ENCODE measurements around the gene CCDC33.

CCDC33 gene

DNA sequence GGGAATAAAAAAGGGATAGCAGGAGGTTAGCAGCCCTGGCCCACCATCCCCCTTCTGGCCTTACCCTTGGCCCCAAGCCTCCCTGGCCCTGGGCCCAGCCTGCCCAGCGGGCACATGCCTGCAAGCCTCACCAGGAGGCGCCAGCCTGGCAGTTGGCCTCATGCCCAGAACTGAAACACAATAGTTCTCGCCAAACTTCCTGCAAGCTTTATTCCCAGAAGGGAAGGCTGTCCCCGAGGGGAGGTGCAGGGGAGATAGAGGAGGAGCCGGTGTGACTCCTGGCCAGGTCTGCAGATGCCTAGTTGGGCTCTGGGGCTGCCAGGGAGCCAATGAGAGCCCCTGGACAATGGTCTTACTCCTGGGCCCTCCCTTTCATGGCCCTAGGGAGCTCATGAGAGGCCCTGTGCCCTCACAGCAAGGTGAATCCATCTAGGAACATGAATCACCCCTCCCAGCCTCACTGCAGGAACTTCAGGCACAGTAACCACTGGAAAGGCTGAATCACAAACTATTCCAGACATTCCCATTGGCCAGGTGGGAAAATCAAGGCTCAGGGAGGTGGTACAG lies 4.0 kb downstream of the CCDC33 start (continued):
- TF ChIP-seq SP2 (tag by site-specific recombination; IDR thresholded peaks at IDR 0.05) (peak; percentile 45), ZNF341 (tag by site-specific recombination; IDR thresholded peaks at IDR 0.05; ENCODE audit: low read depth) (peak; percentile 94), FEZF1 (tag by site-specific recombination; IDR thresholded peaks at IDR 0.05) (0 out of 2 replicates have a peak, but pooled peaks have one; percentile 10), ZNF366 (tag by site-specific recombination; conservative IDR thresholded peaks at IDR 0.05) (no peak; the same call in 1 of the 2 replicates), ZBTB44 (tag by site-specific recombination; IDR thresholded peaks at IDR 0.05) (peak; percentile 78), ZXDB (tag by site-specific recombination; IDR thresholded peaks at IDR 0.05) (peak; percentile 39; the same call in 1 of the 2 replicates), KLF16 (tag by site-specific recombination; IDR thresholded peaks at IDR 0.05) (0 out of 2 replicates have a peak, but pooled peaks have one; percentile 29)
- TF ChIP-seq, protein P1, sequence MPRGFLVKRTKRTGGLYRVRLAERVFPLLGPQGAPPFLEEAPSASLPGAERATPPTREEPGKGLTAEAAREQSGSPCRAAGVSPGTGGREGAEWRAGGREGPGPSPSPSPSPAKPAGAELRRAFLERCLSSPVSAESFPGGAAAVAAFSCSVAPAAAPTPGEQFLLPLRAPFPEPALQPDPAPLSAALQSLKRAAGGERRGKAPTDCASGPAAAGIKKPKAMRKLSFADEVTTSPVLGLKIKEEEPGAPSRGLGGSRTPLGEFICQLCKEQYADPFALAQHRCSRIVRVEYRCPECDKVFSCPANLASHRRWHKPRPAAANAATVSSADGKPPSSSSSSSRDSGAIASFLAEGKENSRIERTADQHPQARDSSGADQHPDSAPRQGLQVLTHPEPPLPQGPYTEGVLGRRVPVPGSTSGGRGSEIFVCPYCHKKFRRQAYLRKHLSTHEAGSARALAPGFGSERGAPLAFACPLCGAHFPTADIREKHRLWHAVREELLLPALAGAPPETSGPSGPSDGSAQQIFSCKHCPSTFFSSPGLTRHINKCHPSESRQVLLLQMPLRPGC (tag by site-specific recombination; IDR thresholded peaks at IDR 0.05), result no peak
- TF ChIP-seq, protein P2, sequence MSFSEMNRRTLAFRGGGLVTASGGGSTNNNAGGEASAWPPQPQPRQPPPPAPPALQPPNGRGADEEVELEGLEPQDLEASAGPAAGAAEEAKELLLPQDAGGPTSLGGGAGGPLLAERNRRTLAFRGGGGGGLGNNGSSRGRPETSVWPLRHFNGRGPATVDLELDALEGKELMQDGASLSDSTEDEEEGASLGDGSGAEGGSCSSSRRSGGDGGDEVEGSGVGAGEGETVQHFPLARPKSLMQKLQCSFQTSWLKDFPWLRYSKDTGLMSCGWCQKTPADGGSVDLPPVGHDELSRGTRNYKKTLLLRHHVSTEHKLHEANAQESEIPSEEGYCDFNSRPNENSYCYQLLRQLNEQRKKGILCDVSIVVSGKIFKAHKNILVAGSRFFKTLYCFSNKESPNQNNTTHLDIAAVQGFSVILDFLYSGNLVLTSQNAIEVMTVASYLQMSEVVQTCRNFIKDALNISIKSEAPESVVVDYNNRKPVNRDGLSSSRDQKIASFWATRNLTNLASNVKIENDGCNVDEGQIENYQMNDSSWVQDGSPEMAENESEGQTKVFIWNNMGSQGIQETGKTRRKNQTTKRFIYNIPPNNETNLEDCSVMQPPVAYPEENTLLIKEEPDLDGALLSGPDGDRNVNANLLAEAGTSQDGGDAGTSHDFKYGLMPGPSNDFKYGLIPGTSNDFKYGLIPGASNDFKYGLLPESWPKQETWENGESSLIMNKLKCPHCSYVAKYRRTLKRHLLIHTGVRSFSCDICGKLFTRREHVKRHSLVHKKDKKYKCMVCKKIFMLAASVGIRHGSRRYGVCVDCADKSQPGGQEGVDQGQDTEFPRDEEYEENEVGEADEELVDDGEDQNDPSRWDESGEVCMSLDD (tag by site-specific recombination; IDR thresholded peaks at IDR 0.05), result peak; percentile 56; the same call in 1 of the 2 replicates

DNA sequence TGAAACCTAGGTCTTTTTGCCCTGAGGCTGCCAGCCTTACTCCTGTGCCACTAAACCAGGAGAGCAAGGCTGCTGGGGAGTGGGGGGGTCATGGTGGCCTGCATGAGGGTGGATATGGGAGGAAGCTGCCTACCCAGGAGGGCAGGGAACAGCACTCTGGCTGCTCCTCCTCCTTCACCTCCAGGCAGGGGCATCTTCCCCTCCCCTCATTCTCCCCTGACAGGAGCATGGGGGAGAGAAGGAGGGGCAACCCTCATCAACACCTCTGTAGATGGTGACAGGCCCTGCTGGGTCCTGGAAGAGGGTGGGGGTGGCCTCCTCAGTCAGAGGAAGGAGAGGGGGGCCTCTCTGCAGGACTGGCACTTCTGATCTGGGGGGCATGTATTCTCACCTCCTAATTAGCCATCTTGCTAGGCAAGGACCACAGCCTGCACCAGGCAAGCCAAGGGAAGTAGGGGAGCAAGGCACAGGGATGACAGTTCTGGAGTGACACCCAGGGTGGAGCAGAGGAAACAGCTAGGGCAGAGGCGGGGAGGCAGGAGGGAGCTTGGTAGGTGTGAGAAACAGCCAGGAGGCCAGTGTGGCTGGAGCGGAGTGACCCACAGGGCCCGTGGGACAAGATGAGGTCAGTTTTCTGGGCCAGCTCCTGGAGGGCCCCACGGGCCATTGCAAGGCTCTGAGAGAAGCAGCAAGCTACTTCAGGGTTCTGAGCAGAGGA lies 4.9 kb downstream of the CCDC33 start:
- POLR2A ChIA-PET, result no interaction called here
- peaks cover 22% of the 10 kb centered on the region for H3K4me1 ChIP-seq (ENCODE audit: control insufficient read depth, insufficient read depth, low read length)
- TF ChIP-seq ZNF23 (tag by site-specific recombination; IDR thresholded peaks at IDR 0.05; ENCODE audit: borderline replicate concordance), result 0 out of 2 replicates have a peak, but pooled peaks have one; percentile 3
- peak; percentile 63 for TF ChIP-seq GLIS1 (tag by site-specific recombination; IDR thresholded peaks at IDR 0.05)
- TF ChIP-seq KLF1 (tag by site-specific recombination; IDR thresholded peaks at IDR 0.05), result 0 out of 2 replicates have a peak, but pooled peaks have one; percentile 22
- peak; percentile 53 for TF ChIP-seq ZNF341 (tag by site-specific recombination; IDR thresholded peaks at IDR 0.05; ENCODE audit: low read depth)
- TF ChIP-seq ZNF366 (tag by site-specific recombination; conservative IDR thresholded peaks at IDR 0.05), result no peak
- no peak for TF ChIP-seq ZNF121 (tag by site-specific recombination; IDR thresholded peaks at IDR 0.05)
- TF ChIP-seq, protein P3, sequence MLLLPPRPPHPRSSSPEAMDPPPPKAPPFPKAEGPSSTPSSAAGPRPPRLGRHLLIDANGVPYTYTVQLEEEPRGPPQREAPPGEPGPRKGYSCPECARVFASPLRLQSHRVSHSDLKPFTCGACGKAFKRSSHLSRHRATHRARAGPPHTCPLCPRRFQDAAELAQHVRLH (tag by site-specific recombination; IDR thresholded peaks at IDR 0.05), result no peak
- no peaks in the 10 kb centered on the region for H3K36me3 ChIP-seq (ENCODE audit: control insufficient read depth in 2 of 2, insufficient read depth in 1 of 2, low read length in 2 of 2)
- H3K4me3 ChIP-seq (ENCODE audit: low read depth, low read length), result no peak overlapping the region
- peak overlapping the region; percentile 70; the same call in 1 of the 2 replicates for H3K27ac ChIP-seq (ENCODE audit: extremely low read depth, low read depth, low read length)
- H3K9me3 ChIP-seq (ENCODE audit: control insufficient read depth, insufficient read depth, low read depth, low read length), result no peaks in the 10 kb centered on the region
- CTCF ChIA-PET, result interaction anchor here (0.6 to 1.5 kb wide), 7 partner anchors 14 to 187 kb away, joined by 3 to 5 read pairs (median 3); no protein-coding TSS in a partner anchor
